ENCODE measurements around the gene DEK. TPM values are rescaled to one million over a fixed set of nuclear protein-coding genes. Genes with fewer than 3 reads are reported as not detected.

The DEK gene, protein sequence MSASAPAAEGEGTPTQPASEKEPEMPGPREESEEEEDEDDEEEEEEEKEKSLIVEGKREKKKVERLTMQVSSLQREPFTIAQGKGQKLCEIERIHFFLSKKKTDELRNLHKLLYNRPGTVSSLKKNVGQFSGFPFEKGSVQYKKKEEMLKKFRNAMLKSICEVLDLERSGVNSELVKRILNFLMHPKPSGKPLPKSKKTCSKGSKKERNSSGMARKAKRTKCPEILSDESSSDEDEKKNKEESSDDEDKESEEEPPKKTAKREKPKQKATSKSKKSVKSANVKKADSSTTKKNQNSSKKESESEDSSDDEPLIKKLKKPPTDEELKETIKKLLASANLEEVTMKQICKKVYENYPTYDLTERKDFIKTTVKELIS
- total RNA-seq, result 64.7 and 144 TPM in 2 replicates

GRCh38 chr6:18264219-18264922 lies at the start of gene DEK:
Gene DEK, minus strand, starts transcription at chr6:18264530. Its CDS starts 543 bp downstream, at chr6:18263987.

Other genes starting within 250 kb of the DEK start
- gene NHLRC1, start 141.9 kb downstream of the DEK start, total RNA-seq, result 4.7 and 5.6 TPM in 2 replicates
- gene TPMT, start 109.5 kb downstream of the DEK start, total RNA-seq, result 18.5 and 27.8 TPM in 2 replicates
- 24.4 and 31.3 TPM in 2 replicates for gene KDM1B, start 109.1 kb downstream of the DEK start, total RNA-seq
- 1.0 and 1.2 TPM in 2 replicates for gene RNF144B, start 122.8 kb upstream of the DEK start, total RNA-seq

Measured in smooth muscle cell of trachea (primary cell).